KMS-11 (cell line): ENCODE data around the gene GRID1.

Experiments used
- H2AFZ ChIP-seq: fragments of 200-600 bp; sonication (generic); 2 replicates; pipeline ENCODE4 v1.6.1; 2016; ENCODE audit warnings: antibody characterized with exemption, mixed run types, low read depth
- H3K27ac ChIP-seq: fragments of 200-600 bp; sonication (generic); 2 replicates; pipeline ENCODE4 v1.6.1; 2016; ENCODE audit warnings: mild to moderate bottlenecking, mixed run types
- H3K27me3 ChIP-seq: fragments of 200-600 bp; sonication (generic); 2 replicates; pipeline ENCODE4 v1.6.1; 2017; ENCODE audit warnings: mild to moderate bottlenecking, low read depth, mixed run types, moderate library complexity; ENCODE audit not compliant: insufficient read depth
- H3K36me3 ChIP-seq: fragments of 200-600 bp; sonication (generic); 2 replicates; pipeline ENCODE4 v1.6.1; 2017; ENCODE audit warnings: mild to moderate bottlenecking, mixed run types; ENCODE audit not compliant: insufficient read depth
- H3K4me1 ChIP-seq: fragments of 200-600 bp; sonication (generic); 2 replicates; pipeline ENCODE4 v1.6.1; 2016; ENCODE audit warnings: mild to moderate bottlenecking, low read depth, mixed run types; ENCODE audit not compliant: poor library complexity, severe bottlenecking
- H3K4me2 ChIP-seq: fragments of 200-600 bp; sonication (generic); 2 replicates; pipeline ENCODE4 v1.7.0; 2016; ENCODE audit warnings: mild to moderate bottlenecking, mixed run types
- H3K4me3 ChIP-seq: fragments of 200-600 bp; sonication (generic); IDR thresholded peaks from 2 replicates; pipeline ENCODE4 v1.6.1; 2017; ENCODE audit warnings: low read depth, low read length, mixed read lengths; ENCODE audit not compliant: insufficient read depth
- H3K79me2 ChIP-seq: fragments of 200-600 bp; sonication (generic); 2 replicates; pipeline ENCODE4 v1.6.1; 2016; ENCODE audit warnings: low read depth, mixed run types; ENCODE audit not compliant: insufficient read depth
- H3K9ac ChIP-seq: fragments of 200-600 bp; sonication (generic); 2 replicates; pipeline ENCODE4 v1.6.1; 2016; ENCODE audit warnings: mild to moderate bottlenecking, mixed run types
- H4K20me1 ChIP-seq: fragments of 200-600 bp; sonication (generic); 2 replicates; pipeline ENCODE4 v1.6.1; 2016; ENCODE audit warnings: mild to moderate bottlenecking, mixed run types; ENCODE audit not compliant: insufficient read depth
- TF ChIP-seq, protein P1 (sequence below): fragments of 200-600 bp; sonication (generic); conservative IDR thresholded peaks from 2 replicates; pipeline ENCODE4 v1.6.1; 2017; ENCODE audit warnings: low read depth, mild to moderate bottlenecking, antibody characterized with exemption, low read length, moderate library complexity, mixed read lengths

The GRID1 gene

DNA sequence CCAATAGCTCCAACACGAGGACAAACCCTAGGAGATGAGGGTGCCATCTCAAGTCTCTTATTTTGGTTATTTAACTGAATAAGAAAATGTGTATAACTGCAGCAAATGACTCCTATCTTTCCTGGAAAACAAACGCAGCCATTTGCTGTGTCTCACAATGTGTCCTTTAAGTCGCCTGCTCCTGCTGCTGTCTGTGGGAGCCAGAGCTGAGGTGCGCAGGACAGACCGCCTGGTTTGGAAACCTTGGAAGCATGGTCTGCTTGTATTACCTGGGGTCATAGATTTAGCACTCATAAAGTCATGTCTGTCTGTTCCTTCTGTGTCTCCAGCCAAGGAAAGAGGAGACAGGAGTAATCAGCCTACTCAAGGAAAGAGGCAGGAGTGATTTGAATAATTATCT is 760.2 kb downstream of the GRID1 start:
- Histone ChIP-seq H3K4me3 (no peak overlapping the region), H3K4me1 (peaks cover 5% of the 10 kb centered on the region), H3K27ac (no peak overlapping the region), H3K4me2 (no peak overlapping the region), H3K79me2 (no peaks in the 10 kb centered on the region), H3K9ac (no peak overlapping the region), H2AFZ (no peak overlapping the region), H4K20me1 (no peaks in the 10 kb centered on the region), H3K27me3 (no peaks in the 10 kb centered on the region), H3K36me3 (no peaks in the 10 kb centered on the region)
- TF ChIP-seq, protein P1, sequence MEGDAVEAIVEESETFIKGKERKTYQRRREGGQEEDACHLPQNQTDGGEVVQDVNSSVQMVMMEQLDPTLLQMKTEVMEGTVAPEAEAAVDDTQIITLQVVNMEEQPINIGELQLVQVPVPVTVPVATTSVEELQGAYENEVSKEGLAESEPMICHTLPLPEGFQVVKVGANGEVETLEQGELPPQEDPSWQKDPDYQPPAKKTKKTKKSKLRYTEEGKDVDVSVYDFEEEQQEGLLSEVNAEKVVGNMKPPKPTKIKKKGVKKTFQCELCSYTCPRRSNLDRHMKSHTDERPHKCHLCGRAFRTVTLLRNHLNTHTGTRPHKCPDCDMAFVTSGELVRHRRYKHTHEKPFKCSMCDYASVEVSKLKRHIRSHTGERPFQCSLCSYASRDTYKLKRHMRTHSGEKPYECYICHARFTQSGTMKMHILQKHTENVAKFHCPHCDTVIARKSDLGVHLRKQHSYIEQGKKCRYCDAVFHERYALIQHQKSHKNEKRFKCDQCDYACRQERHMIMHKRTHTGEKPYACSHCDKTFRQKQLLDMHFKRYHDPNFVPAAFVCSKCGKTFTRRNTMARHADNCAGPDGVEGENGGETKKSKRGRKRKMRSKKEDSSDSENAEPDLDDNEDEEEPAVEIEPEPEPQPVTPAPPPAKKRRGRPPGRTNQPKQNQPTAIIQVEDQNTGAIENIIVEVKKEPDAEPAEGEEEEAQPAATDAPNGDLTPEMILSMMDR, result no peak

DNA sequence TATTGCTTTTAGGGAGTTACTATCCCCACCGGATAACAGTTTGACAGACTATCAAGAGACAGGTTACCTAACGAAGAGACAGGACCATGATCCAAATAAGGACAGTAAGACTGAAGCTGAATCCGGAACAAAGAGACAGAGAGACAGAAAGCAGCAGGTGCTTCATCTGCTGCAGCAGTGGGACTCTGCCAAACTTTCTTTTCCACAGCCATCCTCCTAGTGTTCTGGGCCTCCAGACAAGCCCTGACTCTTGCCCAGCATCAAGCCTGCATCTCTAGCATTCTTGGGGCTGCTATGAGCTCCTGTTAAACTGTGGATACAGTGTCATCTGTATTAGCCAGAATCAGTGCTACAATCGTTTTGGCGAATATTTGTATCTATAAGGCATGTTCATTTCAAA is 761.7 kb downstream of the GRID1 start:
- Histone ChIP-seq H3K9ac (no peak overlapping the region), H3K36me3 (no peaks in the 10 kb centered on the region), H3K27me3 (no peaks in the 10 kb centered on the region), H3K4me1 (no peaks in the 10 kb centered on the region), H3K4me3 (no peak overlapping the region), H3K4me2 (no peak overlapping the region), H4K20me1 (no peaks in the 10 kb centered on the region), H2AFZ (no peak overlapping the region), H3K79me2 (no peaks in the 10 kb centered on the region), H3K27ac (no peak overlapping the region)
- TF ChIP-seq, protein P1, result no peak

DNA sequence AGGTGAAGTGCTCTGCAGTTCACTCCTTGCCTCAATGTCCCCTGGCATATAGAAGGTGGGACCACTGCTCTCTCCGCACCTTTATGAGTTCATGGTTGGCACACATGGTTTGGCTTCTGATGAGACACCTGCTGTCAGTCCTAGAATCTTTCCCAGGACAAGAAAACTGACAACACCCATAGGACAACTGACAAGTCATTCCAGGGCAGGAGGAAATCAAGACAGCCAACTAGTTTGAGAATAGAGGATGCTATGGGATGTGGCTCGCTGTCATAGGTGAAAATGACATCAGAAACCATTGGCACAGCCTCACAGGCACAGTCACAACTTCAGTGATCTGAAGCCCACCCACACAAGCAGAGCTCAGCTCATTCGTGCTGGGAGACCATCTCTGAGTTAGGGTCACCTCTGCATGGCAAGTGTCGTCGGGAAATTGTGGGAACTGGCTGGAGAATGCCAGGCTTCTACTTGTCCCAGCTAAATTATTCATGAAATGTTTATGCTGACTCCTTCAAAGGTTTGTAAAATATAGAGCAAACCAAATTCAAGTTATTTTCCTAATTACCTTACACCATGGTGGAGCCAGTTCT is 762.4 kb downstream of the GRID1 start:
- no peak overlapping the region for H3K4me2 ChIP-seq
- H3K27me3 ChIP-seq, result no peaks in the 10 kb centered on the region
- H3K4me1 ChIP-seq, result no peaks in the 10 kb centered on the region
- H3K79me2 ChIP-seq, result no peaks in the 10 kb centered on the region
- no peak overlapping the region for H3K9ac ChIP-seq
- no peaks in the 10 kb centered on the region for H4K20me1 ChIP-seq
- no peak overlapping the region for H3K27ac ChIP-seq
- no peaks in the 10 kb centered on the region for H3K36me3 ChIP-seq
- TF ChIP-seq, protein P1, result no peak
- no peak overlapping the region for H2AFZ ChIP-seq
- H3K4me3 ChIP-seq, result no peak overlapping the region

DNA sequence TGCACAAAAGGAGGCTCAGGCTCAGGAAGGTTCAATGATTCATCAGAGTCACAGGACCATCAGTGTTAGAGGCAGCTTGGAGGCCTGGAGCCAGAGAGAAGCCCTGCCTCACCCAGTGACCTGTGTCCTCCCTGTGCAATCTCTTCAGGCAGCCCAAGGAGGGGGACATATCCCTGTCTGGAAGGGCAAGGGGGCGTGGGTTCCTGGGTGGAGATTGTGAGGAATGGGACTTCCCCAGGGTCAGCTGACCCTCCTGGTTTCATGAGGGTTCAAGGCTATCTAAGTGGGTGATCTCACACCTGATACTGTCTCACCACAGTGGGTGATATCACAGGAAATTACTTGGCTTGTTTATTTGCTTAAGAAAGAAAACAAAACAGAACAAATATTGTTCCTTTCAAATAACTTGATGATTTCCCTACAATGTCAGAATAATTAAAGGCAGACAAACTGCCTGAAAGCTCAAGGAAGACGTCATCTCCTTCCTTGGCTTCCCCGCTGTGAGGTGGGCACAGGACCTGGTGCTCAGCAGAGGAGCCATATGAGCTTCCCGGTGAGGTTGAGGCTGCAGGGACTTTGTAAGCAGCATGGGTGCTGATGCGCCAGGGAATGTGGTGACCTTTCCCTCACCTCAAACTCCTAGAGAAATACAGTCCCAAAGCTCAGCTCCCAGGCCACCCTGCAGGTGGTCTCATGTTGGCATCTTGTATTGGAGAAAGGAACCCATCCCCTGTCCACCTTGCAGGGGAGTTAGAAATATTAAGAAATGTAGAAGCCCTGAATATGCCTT is 763.2 kb downstream of the GRID1 start:
- no peak overlapping the region for H3K27ac ChIP-seq
- H3K36me3 ChIP-seq, result no peaks in the 10 kb centered on the region
- TF ChIP-seq, protein P1, result no peak
- no peaks in the 10 kb centered on the region for H4K20me1 ChIP-seq
- H3K79me2 ChIP-seq, result no peaks in the 10 kb centered on the region
- H3K4me2 ChIP-seq, result no peak overlapping the region
- H3K4me1 ChIP-seq, result no peaks in the 10 kb centered on the region
- no peak overlapping the region for H2AFZ ChIP-seq
- no peak overlapping the region for H3K4me3 ChIP-seq
- no peak overlapping the region for H3K9ac ChIP-seq
- H3K27me3 ChIP-seq, result no peaks in the 10 kb centered on the region
